Endothelial cell (in vitro differentiated cells): ENCODE measurements around the gene CGB1. TPM values are rescaled to one million over a fixed set of nuclear protein-coding genes. Genes with fewer than 3 reads are reported as not detected.
"Not testable (repeated sequence)": the region's sequence is repeated elsewhere in the genome, so short reads cannot be mapped to it uniquely, and the experiment has no call there.

Source experiments
- DNase-seq: peaks from one replicate; pipeline ENCODE4 v3.0.0; 2021; ENCODE audit warnings: low spot score
- H3K27ac Mint-ChIP-seq: one replicate; pipeline ENCODE4 v1.8.0; 2021; ENCODE audit warnings: mixed read lengths, inconsistent platforms; ENCODE audit not compliant: unreplicated experiment
- H3K27me3 Mint-ChIP-seq: one replicate; pipeline ENCODE4 v1.8.0; 2021; ENCODE audit warnings: mild to moderate bottlenecking, moderate library complexity, mixed read lengths, inconsistent platforms; ENCODE audit not compliant: unreplicated experiment
- H3K36me3 Mint-ChIP-seq: one replicate; pipeline ENCODE4 v1.8.0; 2021; ENCODE audit warnings: mild to moderate bottlenecking, low read depth, mixed read lengths, inconsistent platforms; ENCODE audit not compliant: unreplicated experiment
- H3K4me1 Mint-ChIP-seq: one replicate; pipeline ENCODE4 v1.8.0; 2021; ENCODE audit warnings: mild to moderate bottlenecking, mixed read lengths, inconsistent platforms; ENCODE audit not compliant: unreplicated experiment
- H3K4me3 Mint-ChIP-seq: one replicate; pipeline ENCODE4 v1.8.0; 2021; ENCODE audit warnings: mild to moderate bottlenecking, mixed read lengths, inconsistent platforms; ENCODE audit not compliant: unreplicated experiment
- H3K9me3 Mint-ChIP-seq: one replicate; pipeline ENCODE4 v1.8.0; 2021; ENCODE audit warnings: mixed read lengths, inconsistent platforms; ENCODE audit not compliant: unreplicated experiment
- CTCF ChIP-seq: fragments of 200-600 bp; sonication (generic); IDR thresholded peaks from one replicate; pipeline ENCODE4 v1.5.0; 2021; ENCODE audit warnings: antibody characterized with exemption; ENCODE audit not compliant: unreplicated experiment
- total RNA-seq: library from RNA; stranded (reverse); fragmentation: NEBNext Ultra II Directional; extraction: Animal tissue kit (Norgen Biotek cat#: 25700); gene quantifications from one replicate; pipeline ENCODE4 v1.2.1, GENCODE V29; 2021; ENCODE audit not compliant: unreplicated experiment

The CGB1 gene
- total RNA-seq, 1 donor from 2014 or later: not detected

GRCh38 chr19:49019242-49019932 lies 17.3 kb downstream of the CGB1 start:
- Mint-ChIP-seq H3K36me3 (no peaks in the 10 kb centered on the region), H3K27ac (peak overlapping the region; percentile 26), H3K4me3 (peak overlapping the region; percentile 75), H3K9me3 (no peaks in the 10 kb centered on the region), H3K27me3 (peaks cover 9% of the 10 kb centered on the region), H3K4me1 (peaks cover 4% of the 10 kb centered on the region)
- TF ChIP-seq CTCF: no peak
- peak; percentile 71 for DNase-seq

GRCh38 chr19:49018388-49019241 lies 18.1 kb downstream of the CGB1 start:
- Mint-ChIP-seq H3K4me3 (peak overlapping the region; percentile 75), H3K27ac (peak overlapping the region; percentile 26)
- not testable (repeated sequence) for H3K27me3 Mint-ChIP-seq, H3K36me3 Mint-ChIP-seq, H3K4me1 Mint-ChIP-seq, DNase-seq, H3K9me3 Mint-ChIP-seq

- H3K4me1 Mint-ChIP-seq: peaks cover 4% of the 10 kb centered on the region
- H3K27ac Mint-ChIP-seq: no peak overlapping the region
- H3K9me3 Mint-ChIP-seq: no peaks in the 10 kb centered on the region
- H3K36me3 Mint-ChIP-seq: peaks cover 6% of the 10 kb centered on the region
- peak; percentile 6 for TF ChIP-seq CTCF
- peak; percentile 70 for DNase-seq
- no peak overlapping the region for H3K4me3 Mint-ChIP-seq
- H3K27me3 Mint-ChIP-seq: peaks cover 9% of the 10 kb centered on the region
These were observed 18.9 kb downstream of the CGB1 start for GRCh38 chr19:49017666-49018351.

GRCh38 chr19:49017041-49017665 lies 19.5 kb downstream of the CGB1 start, which contains the start of gene LHB:
Gene LHB (minus strand): TSS chr19:49017091. CDS start chr19:49017081, 10 bp downstream.
- DNase-seq: no peak
- Mint-ChIP-seq H3K27me3 (peaks cover 11% of the 10 kb centered on the region), H3K4me1 (peaks cover 4% of the 10 kb centered on the region), H3K36me3 (peaks cover 10% of the 10 kb centered on the region), H3K9me3 (no peaks in the 10 kb centered on the region), H3K4me3 (no peak within 1 kb of the TSS), H3K27ac (no peak within 1 kb of the TSS)
- TF ChIP-seq CTCF: no peak
